ENCODE measurements around the gene DENND5B. TPM values are rescaled to one million over a fixed set of nuclear protein-coding genes. Genes with fewer than 3 reads are reported as not detected.

The DENND5B gene
- 53.7 TPM for total RNA-seq

GRCh38 chr12:31590642-31591379 lies at the start of gene DENND5B:
Gene DENND5B (minus strand): TSS chr12:31591136. CDS start chr12:31590832, 304 bp downstream.

Small RNA genes lying within 50 kb of the gene (small RNA-seq; reads per million reads assigned to genes)
- gene RF00019 (not detected), gene RF00026 (not detected), gene RNU5F-4P (0.98 reads per million, percentile 76 among the genes with 10 or more reads in this experiment), gene RNU6-618P (not detected), gene RPL31P50 (not detected)

Other genes with a start within 250 kb of the DENND5B start
- 4.4 TPM for gene ETFBKMT, start 68.6 kb upstream of the DENND5B start, total RNA-seq
- gene AMN1, start 137.9 kb upstream of the DENND5B start, total RNA-seq: 63.4 TPM

Measured in diencephalon (tissue), 1 donor.